ENCODE measurements around the gene FAM13A. TPM values are rescaled to one million over a fixed set of nuclear protein-coding genes. Genes with fewer than 3 reads are reported as not detected.
"Not testable (repeated sequence)": the region's sequence is repeated elsewhere in the genome, so short reads cannot be mapped to it uniquely, and the experiment has no call there.

The FAM13A gene
- total RNA-seq, 1 donor from 2014 or later = 39.9 TPM

DNA sequence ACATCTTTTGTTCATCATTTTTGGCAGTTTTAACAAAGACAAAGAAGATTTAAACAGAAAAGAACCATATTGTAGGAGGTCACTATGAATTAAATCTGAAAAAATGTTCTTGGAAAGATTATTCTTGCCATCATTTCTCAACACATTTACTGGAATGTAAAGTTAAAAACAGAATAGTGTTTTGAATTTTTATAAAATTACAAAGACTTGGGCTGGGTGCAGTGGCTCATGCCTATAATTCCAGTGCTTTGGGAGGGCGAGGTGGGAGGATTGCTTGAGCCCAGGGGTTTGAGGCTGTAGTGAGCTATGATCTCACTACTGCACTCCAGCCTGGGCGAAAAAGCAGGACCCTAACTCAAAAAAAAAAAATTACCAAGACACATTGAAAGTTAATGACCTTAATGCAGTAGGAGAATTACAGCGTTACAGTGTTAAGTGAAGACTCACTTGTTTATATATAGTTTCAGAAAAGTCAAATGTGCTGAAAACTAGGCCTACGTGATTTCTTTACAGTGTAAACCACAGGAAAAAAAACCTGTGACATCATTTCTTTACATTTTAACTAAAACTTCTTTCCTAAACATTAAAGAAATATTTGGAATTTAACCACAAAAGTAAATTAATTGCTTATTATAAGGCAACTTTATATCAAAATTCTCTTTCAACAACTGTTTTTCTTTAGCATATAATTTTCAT lies 7.9 kb downstream of the FAM13A start:
- intact Hi-C loops (cut with DNase I) = no loop called here
- no peak for DNase-seq (ENCODE audit: low spot score)
- no peak for ATAC-seq

GRCh38 chr4:89044147-89044900 lies 12.7 kb downstream of the FAM13A start:
- DNase-seq (ENCODE audit: low spot score) (no peak), ATAC-seq (no peak)
- intact Hi-C loops (cut with DNase I) = no loop called here

DNA sequence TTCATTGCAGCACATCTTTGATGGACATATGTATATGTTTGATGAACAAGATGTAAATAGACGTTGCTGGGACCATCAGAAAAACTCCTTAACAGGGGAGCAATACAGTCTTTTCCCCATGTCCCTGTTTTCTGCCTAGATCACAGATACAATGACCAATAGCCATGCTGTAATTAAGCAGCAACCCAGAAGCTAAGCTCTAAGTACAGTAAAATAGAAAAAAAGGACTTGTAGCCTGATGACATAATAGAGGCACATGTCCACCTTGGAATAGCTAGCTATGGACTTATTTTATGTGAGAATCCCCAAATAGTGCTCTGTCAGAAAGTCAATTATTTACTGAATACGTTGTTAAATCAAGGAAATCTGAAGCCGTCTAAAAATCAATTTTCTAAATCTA lies 14.9 kb downstream of the FAM13A start:
- intact Hi-C loops (cut with DNase I) = no loop called here
- no peak for DNase-seq (ENCODE audit: low spot score)
- no peak for ATAC-seq

DNA sequence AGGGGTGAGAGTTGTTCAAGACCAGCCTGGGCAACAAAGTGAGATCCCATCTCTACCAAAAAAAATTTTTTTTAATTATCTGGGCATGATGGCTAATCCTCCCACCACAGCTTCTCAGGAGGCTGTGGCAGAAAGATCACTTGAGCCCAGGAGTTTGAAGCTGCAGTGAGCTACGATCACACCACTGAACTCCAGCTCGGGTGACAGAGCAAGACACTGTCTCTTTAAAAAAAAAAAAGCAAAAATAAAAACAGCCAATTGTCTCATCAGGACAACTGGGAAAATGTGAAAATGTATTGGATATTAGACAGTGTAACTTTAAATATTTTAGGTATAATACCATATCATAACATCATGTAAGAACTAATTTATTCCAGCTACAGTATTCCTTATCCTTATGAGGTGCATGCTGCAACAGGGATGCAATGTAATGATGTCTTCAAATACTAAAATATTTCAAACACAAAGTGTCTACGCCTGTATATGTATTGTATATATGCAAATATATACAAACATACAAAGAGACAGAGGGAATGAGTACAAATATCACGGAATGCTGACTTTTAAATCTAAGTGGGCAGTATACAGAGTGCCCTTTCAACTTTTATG lies 17.2 kb downstream of the FAM13A start:
- intact Hi-C loops (cut with DNase I) = no loop called here
- no peak for ATAC-seq
- DNase-seq (ENCODE audit: low spot score) = no peak

DNA sequence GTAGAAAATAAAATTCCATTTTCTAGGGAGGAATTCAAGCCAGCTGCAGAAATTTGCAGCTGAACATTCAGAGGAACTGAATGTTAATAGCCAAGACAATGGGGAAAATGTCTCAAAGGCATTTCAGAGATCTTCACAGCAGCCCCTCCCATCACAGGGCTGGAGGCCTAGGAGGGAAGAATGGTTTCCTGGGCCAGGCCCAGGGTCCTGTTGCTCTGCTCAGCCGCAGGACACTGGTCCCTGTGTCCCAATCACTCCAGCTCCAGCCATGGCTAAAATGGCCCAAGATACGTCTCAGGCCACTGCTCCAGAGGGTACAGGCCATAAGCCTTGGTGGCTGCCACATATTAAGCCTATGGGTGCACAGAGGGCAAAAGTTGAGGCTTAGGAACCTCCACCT lies 20.4 kb downstream of the FAM13A start:
- intact Hi-C loops (cut with DNase I) = no loop called here
- DNase-seq (ENCODE audit: low spot score) = no peak
- no peak for ATAC-seq

DNA sequence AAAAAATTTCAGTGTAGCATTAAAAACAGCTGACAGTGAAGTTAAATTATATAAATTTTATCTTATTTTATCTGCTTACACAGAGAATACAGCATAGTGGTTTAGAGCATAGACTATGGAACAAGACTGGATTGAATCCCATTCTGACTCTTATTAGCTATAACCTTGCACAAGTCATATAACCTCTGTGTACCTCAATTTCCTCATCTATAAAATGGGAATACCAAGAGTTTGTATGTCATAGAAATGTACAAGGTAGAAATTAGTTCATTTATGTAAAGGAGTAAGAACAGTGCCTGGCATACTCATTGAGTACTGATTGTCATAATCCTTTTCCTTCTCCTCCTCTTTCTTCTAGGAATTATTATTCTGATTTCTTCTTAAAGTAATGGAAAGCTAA lies 25.7 kb downstream of the FAM13A start:
- ATAC-seq (no peak), DNase-seq (ENCODE audit: low spot score) (no peak)
- intact Hi-C loops (cut with DNase I) = no loop called here

DNA sequence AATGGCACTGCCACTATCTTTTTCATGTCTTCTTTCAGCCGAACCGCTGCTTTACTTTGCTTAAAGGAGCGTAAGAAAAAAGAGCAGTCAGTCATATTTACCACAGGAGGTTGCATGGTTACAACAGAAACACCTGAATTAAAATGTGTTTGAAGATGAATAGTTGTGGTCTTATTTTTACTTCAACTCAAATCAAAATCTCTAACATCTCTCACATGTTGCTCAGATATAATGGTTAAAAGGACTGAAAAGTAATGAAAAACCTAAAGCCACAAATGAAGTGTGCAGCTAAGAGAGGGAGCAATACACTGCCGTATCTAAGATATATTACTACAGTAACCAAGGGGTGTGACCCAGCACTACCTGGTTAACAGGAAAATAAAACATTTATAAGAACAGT lies 27.4 kb downstream of the FAM13A start:
- intact Hi-C loops (cut with DNase I) = loop anchor here (10.0 kb wide), 1 partner anchor 325 kb away; no protein-coding TSS in a partner anchor
- DNase-seq (ENCODE audit: low spot score) (no peak), ATAC-seq (no peak)

GRCh38 chr4:89026542-89026941 lies 30.4 kb downstream of the FAM13A start:
- intact Hi-C loops (cut with DNase I) = loop anchor here (10.0 kb wide), 1 partner anchor 322 kb away; no protein-coding TSS in a partner anchor
- DNase-seq (ENCODE audit: low spot score) = no peak
- ATAC-seq = no peak

- no peak for DNase-seq (ENCODE audit: low spot score)
- ATAC-seq = peak; percentile 96
- intact Hi-C loops (cut with DNase I) = loop anchor here (10.0 kb wide), 1 partner anchor 319 kb away; no protein-coding TSS in a partner anchor
Measured at GRCh38 chr4:89024051-89024675, 32.8 kb downstream of the FAM13A start.

GRCh38 chr4:89023140-89023539 lies 33.8 kb downstream of the FAM13A start:
- DNase-seq (ENCODE audit: low spot score) = no peak
- ATAC-seq = peak; percentile 19
- intact Hi-C loops (cut with DNase I) = loop anchor here (10.0 kb wide), 1 partner anchor 318 kb away; no protein-coding TSS in a partner anchor

DNA sequence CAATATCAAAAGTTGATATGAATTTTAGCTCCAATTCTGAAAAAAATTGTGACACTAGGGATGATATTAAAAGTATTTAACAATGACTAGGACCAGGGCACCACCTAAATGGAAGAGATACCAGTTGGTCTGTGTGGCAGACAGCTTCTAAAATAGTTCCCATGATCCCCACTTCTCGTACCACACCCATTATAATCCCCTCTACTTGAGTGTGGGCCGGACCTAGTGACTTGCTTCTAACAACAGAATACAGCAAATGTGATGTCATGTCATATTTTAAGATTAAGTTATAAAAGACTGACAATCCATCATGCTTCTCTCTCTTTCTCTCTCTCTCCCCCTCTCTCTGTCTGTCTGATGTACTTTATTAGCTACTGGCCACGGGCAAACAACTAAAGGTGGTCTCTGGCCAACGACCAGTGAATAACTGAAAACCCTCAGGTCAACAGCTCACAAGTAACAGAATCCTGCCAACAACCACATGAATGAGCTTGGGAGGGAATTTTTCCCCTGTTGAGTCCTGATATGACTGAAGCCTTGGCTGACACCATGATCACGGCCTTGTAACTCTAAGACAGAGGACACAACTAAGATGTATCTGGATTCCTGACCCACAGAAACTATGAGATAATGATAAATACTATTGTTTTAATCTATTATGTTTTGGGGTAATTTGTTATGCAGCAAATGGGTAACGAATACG lies 34.4 kb downstream of the FAM13A start:
- intact Hi-C loops (cut with DNase I) = loop anchor here (10.0 kb wide), 1 partner anchor 318 kb away; no protein-coding TSS in a partner anchor

DNA sequence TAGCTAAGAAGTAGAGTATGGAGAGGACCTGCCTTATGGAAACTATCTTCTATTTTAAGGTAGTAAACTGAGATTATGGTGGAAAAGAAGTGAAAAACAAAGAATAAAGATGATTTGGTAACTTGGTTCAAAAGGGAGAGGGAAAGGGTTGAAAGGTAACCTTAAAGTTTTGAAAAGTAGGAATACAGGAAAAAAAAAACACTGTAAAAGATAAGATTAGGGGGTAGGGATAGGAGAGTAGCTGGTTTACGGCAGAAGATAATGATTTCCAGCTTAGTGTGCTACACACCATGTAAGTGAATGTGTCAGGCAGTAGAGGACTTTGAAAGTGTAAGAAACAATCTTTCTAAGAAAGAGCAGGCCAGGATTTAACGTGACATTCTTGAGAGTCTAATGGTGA lies 35.3 kb downstream of the FAM13A start:
- ATAC-seq = no peak
- intact Hi-C loops (cut with DNase I) = loop anchor here (10.0 kb wide), 1 partner anchor 317 kb away; no protein-coding TSS in a partner anchor
- DNase-seq (ENCODE audit: low spot score) = no peak

More for the DNA sequence above, 34.4 kb downstream of the FAM13A start:
- DNase-seq (ENCODE audit: low spot score) (no peak), ATAC-seq (no peak)

- intact Hi-C loops (cut with DNase I) = loop anchor here (10.0 kb wide), 1 partner anchor 316 kb away; no protein-coding TSS in a partner anchor
- ATAC-seq = no peak
Measured at GRCh38 chr4:89021062-89021461, 35.9 kb downstream of the FAM13A start.

DNA sequence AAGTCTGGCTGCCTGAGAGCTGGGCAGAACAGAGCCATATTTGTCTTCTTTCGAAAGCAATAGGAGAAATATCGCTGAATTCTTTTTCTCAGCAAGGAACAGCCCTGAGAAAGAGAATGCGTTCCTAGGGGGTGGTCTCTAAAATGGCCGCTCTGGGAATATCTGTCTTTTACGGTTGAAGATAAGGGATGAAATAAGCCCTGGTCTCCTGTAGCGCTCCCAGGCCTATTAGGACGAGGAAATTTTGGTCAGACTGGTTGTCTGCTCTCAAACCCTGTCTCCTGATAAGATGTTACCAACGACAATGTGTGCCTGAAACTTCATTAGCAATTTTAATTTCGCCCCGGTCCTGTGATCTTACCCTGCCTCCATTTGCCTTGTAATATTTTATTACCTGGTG lies 42.1 kb downstream of the FAM13A start:
- intact Hi-C loops (cut with DNase I) = loop anchor here (10.0 kb wide), 2 partner anchors 190 to 480 kb away; no protein-coding TSS in a partner anchor
- not testable (repeated sequence) for ATAC-seq; DNase-seq (ENCODE audit: low spot score)

More at GRCh38 chr4:89021062-89021461, 35.9 kb downstream of the FAM13A start:
- DNase-seq (ENCODE audit: low spot score) = no peak

- DNase-seq (ENCODE audit: low spot score) (no peak), ATAC-seq (no peak)
- intact Hi-C loops (cut with DNase I) = loop anchor here (10.0 kb wide), 2 partner anchors 185 to 475 kb away; no protein-coding TSS in a partner anchor
Measured at GRCh38 chr4:89009761-89010369, 47.1 kb downstream of the FAM13A start.

- ATAC-seq (no peak), DNase-seq (ENCODE audit: low spot score) (no peak)
- intact Hi-C loops (cut with DNase I) = no loop called here
Measured at GRCh38 chr4:89009115-89009514, 47.9 kb downstream of the FAM13A start.

DNA sequence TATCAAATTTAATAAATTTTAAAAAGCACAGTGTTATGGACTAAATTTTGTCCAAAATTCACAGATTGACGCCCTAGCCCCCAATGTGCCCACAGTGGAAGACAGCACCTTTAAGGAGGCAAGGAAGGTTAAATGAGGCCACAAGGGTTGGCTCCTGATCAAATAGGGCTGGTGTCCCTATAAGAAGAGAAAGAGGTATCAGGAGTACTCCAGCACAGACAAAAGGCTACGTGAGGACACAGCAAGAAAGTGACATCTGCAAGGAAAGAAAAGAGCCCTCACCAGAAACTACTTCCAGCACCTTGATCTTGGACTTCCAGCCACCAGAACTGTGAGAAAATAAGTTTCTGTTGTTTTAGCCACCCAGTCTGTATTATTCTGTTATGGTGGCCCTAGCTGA lies 48.8 kb downstream of the FAM13A start:
- intact Hi-C loops (cut with DNase I) = no loop called here
- DNase-seq (ENCODE audit: low spot score) (no peak), ATAC-seq (no peak)

DNA sequence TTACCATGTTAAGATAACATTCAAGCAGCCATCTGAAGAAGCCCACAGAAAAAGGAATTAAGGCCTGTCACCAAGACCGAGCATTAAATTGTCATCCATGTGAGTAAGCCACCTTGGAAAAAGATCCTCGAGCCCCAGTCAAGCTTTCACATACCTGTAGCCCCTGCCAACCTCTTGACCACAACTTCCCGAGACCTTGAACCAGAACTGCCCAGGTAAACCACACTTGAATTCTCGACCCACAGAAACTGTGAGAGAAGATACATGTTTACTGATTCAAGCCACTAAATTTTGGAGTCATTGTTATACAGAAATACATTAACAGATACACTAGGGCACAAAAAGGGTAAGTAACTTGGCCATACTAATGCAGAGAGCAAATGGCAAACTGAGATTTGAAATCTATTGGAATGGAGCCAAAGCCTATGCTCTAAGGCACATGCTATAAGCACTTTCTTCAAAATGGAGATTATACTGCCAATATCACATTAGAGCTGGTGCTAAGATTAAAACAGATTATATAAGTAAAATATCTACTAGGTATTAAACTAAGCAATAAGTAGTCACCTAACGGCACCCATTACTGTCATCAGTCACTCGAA lies 49.5 kb downstream of the FAM13A start:
- ATAC-seq (no peak), DNase-seq (ENCODE audit: low spot score) (no peak)
- intact Hi-C loops (cut with DNase I) = no loop called here

All from sciatic nerve (tissue), 2 donors.